CD4-positive, alpha-beta T cell treated with Interleukin-17A for 4 hours (primary cell): ENCODE results near the gene GHDC.
"Not testable (repeated sequence)": the region's sequence is repeated elsewhere in the genome, so short reads cannot be mapped to it uniquely, and the experiment has no call there.

Experiments used
- DNase-seq: peaks from one replicate; pipeline ENCODE4 v3.0.0-alpha.2; 2020; ENCODE audit warnings: mixed read lengths

GHDC gene

DNA sequence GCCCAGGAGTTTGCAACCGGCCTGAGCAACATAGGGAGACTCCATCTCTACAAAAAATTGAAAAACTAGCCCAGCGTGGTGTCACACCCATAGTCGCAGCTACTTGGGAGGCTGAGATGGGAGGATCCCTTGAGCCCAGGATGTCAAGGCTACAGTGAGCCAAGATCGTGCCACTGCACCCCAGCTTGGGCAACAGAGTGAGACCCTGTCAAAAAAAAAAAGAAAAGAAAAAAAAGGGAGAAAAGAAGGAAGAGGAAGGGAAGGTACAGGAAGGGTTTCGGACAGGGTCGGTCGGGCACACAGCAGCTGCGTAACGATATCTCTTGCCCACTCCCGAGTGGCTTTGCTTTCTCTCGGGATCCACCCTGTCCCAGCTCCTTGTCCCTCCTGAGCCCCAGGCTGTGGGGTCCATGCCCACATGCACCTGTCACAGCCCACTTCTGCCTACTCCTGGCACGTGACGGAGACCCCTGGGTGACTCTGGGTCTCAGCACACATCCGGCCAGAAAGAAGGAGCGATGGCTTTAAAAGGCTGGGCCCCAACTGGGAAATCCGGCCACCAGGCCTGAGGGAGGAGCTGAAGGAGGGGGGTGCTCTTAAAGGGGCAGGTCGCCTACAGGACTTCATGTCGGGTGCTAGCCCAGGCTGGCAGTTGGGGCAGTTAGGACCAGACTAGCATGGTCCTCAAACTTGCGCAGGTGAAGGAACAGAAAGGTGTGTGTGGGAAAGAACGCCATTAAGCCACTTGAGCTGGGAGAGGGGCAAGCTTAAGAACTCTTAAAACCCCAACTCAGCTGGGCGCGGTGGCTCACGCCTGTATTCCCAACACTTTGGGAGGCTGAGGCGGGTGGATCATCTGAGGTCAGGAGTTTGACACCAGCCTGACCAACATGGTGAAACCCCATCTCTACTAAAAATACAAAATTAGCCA, at the start of gene GHDC:
GHDC (minus strand) TSS at position 526 of the 931 bp plus-strand sequence. CDS start 913 bp downstream, outside the sequence.
- peak; percentile 84 for DNase-seq

DNA sequence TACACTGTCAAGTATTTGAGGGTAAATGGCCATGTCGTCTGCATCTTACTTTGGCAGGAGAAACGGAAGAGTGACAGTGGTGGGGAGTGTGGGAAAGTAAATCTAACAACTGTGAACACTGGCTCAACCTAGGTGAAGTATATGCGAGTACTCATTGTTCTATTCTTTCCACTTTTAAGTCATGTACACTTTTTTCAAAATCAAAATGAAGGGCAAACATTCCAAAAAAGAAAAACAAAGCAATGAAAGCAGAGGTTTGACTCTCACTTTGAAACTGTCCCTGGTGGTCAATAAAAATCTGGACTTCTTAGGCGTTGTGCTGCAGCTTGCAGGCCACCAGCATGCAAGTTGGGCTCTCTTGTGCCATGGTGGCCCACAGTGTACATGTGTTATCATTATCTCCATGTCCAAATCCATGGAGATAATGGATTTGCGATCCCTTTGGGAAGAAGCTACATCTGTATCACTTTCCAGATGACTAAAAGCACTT, 49.2 kb upstream of the GHDC start:
- DNase-seq: no peak

- no peak for DNase-seq
These were observed 47.6 kb upstream of the GHDC start for GRCh38 chr17:42241871-42242270.

GRCh38 chr17:42240863-42241262, 46.6 kb upstream of the GHDC start:
- not testable (repeated sequence) for DNase-seq

- no peak for DNase-seq
These were observed 45.9 kb upstream of the GHDC start for GRCh38 chr17:42240201-42240600.

GRCh38 chr17:42239576-42239975, 45.3 kb upstream of the GHDC start:
- not testable (repeated sequence) for DNase-seq

DNA sequence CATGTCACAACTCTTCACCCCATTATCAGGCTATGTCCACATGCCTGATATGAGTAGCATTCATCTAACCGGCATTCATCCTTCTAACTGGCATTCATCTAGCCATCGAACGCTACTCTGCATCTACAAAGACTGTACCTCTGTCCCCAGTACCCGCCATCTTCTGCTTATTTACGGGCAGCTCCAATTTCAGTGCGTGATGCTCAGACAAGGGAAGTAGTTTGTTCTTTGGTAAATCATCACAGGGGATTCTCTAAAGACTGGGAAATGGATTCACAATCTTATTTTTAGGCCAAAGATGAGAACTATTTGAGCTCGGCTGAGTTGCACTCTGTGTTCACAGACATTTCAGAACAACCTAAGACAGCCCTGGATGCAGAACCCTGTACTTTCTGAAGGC, 42.5 kb upstream of the GHDC start:
- no peak for DNase-seq

GRCh38 chr17:42233994-42234393, 39.7 kb upstream of the GHDC start:
- DNase-seq: no peak

DNA sequence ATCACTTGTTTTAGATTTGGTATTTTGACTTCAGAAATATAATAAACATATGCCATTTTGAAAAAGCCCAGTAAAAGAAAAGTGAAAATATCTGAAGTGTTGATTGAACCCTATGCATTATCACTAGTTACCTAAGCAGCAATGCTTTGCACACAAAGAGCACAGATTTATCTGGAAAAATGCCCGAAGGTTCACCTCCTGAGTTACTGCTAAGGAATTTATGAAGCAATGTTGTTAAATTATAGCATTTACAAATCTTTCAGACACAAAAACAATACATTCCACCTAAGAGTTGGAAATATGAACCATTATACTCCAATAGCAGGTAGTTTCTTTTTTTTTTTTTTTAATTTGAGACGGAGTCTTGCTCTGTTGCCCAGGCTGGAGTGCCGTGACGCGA, 38.9 kb upstream of the GHDC start:
- no peak for DNase-seq

DNA sequence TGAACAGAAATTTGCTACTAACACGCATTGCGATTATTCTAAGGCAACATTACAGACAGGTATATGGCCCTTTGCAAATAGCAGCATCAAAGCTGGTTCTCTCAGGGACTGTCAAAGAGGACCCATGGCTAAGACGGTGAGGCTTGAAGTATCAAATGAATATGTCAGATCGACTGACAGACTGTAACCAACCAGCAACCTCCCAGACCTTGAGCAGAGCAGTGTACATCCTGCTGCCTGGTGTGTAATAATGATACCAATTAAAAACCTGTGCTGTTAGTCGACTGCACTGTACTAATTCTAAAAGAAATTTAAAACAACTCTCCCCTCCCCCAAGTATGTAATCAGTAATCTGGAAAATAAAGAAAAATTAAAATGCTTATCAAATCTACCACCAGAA, 35.9 kb upstream of the GHDC start:
- DNase-seq: no peak

DNA sequence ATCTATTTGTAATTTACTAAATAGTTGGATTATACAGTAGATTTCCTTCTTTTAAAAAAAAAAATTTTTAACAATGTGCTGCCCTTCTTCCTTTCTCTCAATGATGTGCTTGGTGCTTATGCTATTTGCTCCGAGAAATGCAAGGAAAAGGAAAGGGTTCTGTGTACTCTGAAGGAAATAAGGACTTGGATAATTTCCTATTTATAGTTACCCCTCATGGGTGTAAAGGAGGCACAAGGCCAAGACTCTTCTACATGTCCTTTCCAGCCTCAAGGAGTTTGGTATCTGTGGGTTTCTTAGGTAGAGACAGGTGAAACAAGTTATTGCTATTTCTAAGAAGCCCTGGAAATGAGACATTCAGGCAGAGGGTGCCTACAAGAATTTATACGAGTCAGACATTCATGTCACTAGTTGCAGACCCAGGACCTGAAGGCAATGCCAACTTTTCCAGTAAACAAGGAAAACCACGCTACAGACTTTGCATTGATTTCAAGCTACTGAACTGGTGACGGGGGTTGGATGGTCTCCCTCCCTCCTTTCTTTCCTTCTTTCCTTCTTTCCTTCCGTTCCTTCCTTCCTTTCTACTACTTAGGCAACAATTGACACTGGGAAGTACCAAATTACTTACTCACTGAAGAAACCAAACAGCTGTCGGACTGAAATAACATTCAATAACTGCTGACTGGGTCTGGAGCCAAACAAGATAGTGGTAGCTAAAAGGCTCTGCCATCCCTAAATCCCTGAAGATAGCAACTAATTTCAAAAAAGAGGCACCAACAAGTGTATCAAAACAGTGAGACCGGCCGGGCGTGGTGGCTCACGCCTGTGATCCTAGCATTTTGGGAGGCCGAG, 33.8 kb upstream of the GHDC start:
- DNase-seq: no peak

DNA sequence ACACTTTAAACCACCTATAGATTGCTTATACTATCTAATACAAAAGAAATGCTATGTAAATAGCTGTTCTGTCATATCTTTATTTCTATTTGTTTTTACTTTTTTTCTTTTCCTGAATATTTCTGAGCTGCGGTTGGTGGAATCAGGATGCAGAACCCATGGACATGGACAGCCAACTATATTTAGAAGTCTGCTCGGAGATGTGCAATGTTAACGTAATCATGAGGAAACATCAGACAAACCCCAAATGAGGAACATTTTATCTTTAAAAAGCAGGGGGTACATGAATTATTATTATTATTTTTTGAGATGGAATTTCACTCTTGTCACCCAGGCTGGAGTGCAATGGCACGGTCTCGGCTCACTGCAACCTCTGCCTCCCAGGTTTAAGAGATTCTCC, 31.4 kb upstream of the GHDC start:
- no peak for DNase-seq

- DNase-seq: no peak
These were observed 30.4 kb upstream of the GHDC start for GRCh38 chr17:42224651-42225050.

- peak; percentile 79 for DNase-seq
These were observed 27.8 kb upstream of the GHDC start for GRCh38 chr17:42221886-42222745.

DNA sequence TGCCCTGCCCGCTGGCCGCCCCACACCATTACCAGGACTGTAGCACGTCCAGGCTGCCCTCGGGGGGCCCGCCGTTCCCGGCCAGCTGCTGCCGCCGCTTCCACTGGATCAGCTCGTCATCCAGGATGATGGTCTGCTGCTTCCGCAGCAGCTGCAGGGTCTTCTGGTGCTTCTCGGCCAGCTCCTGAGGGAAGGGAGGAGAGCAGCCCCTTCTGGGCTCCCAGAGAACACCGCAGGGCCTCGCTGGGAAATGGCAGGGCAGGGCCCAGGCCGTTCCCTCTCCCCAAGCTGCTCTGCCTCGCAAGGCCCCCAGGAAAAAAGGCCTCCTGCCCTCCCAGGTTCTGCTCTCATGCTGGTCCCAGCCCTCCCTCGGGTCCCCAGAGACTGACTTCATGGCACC, 25.0 kb upstream of the GHDC start:
- DNase-seq: not testable (repeated sequence)

DNA sequence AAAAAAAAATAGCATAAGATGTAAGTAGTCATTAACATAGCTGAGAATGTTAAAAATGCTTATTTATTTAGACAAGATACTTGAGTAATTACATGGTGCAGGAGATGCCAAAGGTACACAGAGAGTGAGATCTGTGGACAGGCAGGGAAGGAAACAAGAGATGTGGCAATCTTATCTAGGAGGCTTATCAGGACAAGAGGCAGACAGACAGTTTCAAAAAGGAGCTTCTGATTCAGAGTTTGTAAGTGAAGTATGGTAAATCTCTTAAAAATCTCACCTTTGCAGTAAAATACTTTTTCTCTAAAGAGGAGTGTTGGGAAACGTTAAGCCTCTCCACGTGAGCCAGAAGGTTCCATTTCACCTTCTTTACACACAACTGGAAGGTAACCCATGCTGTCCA, 19.9 kb upstream of the GHDC start:
- no peak for DNase-seq

DNA sequence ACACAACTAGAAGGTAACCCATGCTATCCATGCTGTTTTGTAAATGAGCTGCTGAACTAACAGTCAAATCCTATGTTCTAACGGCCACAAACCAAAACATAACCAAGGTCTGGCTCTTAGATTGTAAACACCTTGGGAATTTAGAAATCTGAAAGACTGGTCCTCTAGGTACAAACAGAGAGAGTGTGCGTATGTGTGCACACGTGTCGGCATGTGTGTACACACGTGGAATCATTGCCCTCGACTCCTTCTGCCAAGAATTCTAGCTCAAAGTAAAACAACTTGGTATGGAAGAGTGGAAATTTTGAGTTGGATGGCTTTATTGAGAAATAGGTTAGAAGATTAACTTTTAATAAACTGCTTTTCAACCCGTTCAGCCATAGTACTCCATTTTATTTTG, 18.1 kb upstream of the GHDC start:
- no peak for DNase-seq

GRCh38 chr17:42211921-42212341, 17.6 kb upstream of the GHDC start:
- DNase-seq: not testable (repeated sequence)

DNA sequence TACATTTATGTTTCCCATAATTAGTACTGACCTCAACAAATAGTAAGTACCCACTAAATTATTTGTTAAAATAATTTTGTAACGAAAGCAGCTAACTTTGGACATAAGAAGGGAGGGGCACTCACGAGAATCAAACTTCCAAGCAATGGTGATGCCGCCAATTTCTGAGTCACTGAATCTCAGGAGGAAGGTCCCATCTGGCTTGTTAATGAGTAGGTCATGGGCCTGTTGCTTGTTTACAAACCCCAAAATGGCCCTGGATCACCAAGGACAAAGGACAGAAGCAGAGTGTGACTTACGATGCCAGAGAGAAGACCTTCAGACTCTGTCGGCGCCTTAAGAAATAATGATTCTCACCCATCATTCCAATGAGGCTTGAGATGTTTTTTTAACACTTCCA, 15.8 kb upstream of the GHDC start:
- no peak for DNase-seq

- DNase-seq: not testable (repeated sequence)
These were observed 11.9 kb upstream of the GHDC start for GRCh38 chr17:42206153-42206612.

DNA sequence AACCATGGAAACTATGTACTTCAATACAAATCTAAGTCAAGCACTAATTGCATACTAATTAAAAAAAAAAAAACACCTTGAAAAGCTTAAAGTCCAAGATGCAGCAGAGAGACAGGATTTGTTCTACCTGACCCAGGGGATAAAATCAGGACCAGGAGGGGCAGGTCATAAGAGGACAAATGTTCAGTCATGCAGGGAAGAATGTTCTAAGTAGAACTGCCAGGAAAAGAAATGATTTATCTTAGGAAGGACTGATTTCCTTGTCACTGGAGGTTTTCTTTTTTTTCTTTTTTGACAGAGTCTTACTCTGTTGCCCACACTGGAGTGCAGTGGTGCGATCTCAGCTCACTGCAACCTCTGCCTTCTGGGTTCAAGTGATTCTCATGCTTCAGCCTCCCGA, 9.1 kb upstream of the GHDC start:
- no peak for DNase-seq

DNA sequence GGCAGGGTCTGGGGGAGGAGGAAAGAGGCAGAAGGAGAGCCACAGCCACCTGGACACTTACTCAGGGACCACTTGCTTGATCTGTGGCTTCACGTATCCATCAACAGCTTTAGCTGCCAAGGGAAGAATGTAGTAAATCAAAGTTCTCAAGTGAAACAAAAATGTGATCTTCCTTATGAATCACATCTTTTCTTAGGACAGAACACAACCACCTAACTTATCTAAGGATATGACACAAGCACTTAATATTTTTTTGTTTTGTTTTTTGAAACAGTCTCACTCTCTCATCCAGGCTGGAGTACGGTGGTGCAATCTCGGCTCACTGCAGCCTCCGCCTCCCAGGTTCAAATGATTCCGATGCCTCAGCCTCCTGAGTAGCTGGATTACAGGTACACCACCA, 8.4 kb upstream of the GHDC start:
- DNase-seq: no peak
